Stimulated activated CD4-positive, alpha-beta T cell treated with anti-CD3 and anti-CD28 coated beads, Interleukin-1b, Interleukin-23, amount 100 ng/mL, for 4 hours (primary cell): ENCODE results near the gene ZNF831.

Experiments
- DNase-seq, 2 donors: peaks; one replicate each; pipeline ENCODE4 v3.0.0-alpha.2; 2020; ENCODE audit warnings: low read depth in 2 of 2

ZNF831 gene

GRCh38 chr20:59141818-59142581 is 21.6 kb upstream of the ZNF831 start:
- no peak for DNase-seq

GRCh38 chr20:59143326-59143725 is 20.3 kb upstream of the ZNF831 start:
- no peak for DNase-seq

GRCh38 chr20:59144179-59144830 is 19.3 kb upstream of the ZNF831 start:
- DNase-seq: peak in 1 of 2 donors; percentile 48

GRCh38 chr20:59144831-59145196 is 18.8 kb upstream of the ZNF831 start:
- DNase-seq: no peak

- no peak for DNase-seq
These were observed 18.2 kb upstream of the ZNF831 start for GRCh38 chr20:59145247-59145923.

GRCh38 chr20:59145924-59146779 is 17.5 kb upstream of the ZNF831 start:
- peak; percentile 60 to 68 for DNase-seq

- DNase-seq: no peak
These were observed 16.6 kb upstream of the ZNF831 start for GRCh38 chr20:59146780-59147565.

GRCh38 chr20:59147586-59147985 is 16.0 kb upstream of the ZNF831 start:
- DNase-seq: no peak

- no peak for DNase-seq
These were observed 14.7 kb upstream of the ZNF831 start for GRCh38 chr20:59148701-59149493.

GRCh38 chr20:59149678-59150504 is 13.7 kb upstream of the ZNF831 start:
- peak in 1 of 2 donors; percentile 38 for DNase-seq

GRCh38 chr20:59150821-59151251 is 12.8 kb upstream of the ZNF831 start:
- DNase-seq: no peak

GRCh38 chr20:59151391-59151790 is 12.2 kb upstream of the ZNF831 start:
- DNase-seq: no peak

GRCh38 chr20:59151820-59152219 is 11.8 kb upstream of the ZNF831 start:
- DNase-seq: no peak

- DNase-seq: no peak
These were observed 10.9 kb upstream of the ZNF831 start for GRCh38 chr20:59152559-59153354.

- DNase-seq: no peak
These were observed 10.3 kb upstream of the ZNF831 start for GRCh38 chr20:59153355-59153681.

- DNase-seq: no peak
These were observed 9.8 kb upstream of the ZNF831 start for GRCh38 chr20:59153832-59154231.

- no peak for DNase-seq
These were observed 9.2 kb upstream of the ZNF831 start for GRCh38 chr20:59154317-59155013.

- no peak for DNase-seq
These were observed 6.6 kb upstream of the ZNF831 start for GRCh38 chr20:59157064-59157463.
